B cell (primary cell): ENCODE data around the gene EP400. TPM values are rescaled to one million over a fixed set of nuclear protein-coding genes. Genes with fewer than 3 reads are reported as not detected.

Experiments used
- ATAC-seq: fragments of 200-7000 bp; cut with Tn5 transposase; one replicate; pipeline ENCODE4 v1.10.0; 2021; ENCODE audit warnings: low read depth, mild to moderate bottlenecking, moderate number of reproducible peaks, moderate library complexity
- CTCF ChIA-PET: fragments of 350-600 bp; sonication (Branson Sonifier 250); formaldehyde crosslinking; loops from one replicate; lab custom pipeline; 2021; ENCODE audit warnings: antibody characterized with exemption, inconsistent platforms; lab: Charles Lee
- POLR2A ChIA-PET: fragments of 350-600 bp; sonication (Branson Sonifier 250); formaldehyde crosslinking; loops from one replicate; lab custom pipeline; 2021; ENCODE audit warnings: antibody characterized with exemption; lab: Charles Lee
- DNase-seq: peaks from one replicate; pipeline ENCODE4 v3.0.0; 2013
- H2AFZ ChIP-seq: 2 replicates; pipeline ENCODE4 v1.6.1; 2012; ENCODE audit warnings: mild to moderate bottlenecking, low read depth, low read length; ENCODE audit not compliant: insufficient read depth, poor library complexity, severe bottlenecking
- H3K27ac ChIP-seq, 2 donors: 1 replicate in 1 of 2; 2 replicates in 1 of 2; pipeline ENCODE4 v1.5.1; 2012 to 2013; ENCODE audit warnings: low read length in 2 of 2, mild to moderate bottlenecking in 2 of 2, moderate library complexity in 1 of 2
- H3K27me3 ChIP-seq, 4 experiments: fragments of 200-600 bp in 1 of 4; sonication (generic) in 1 of 4; replicated peaks in 1 of 4; 1 replicate in 2 of 4; 2 replicates in 2 of 4; pipeline versions ENCODE4 v1.6.1 to v1.7.0; 2013 to 2016; ENCODE audit warnings: low read length in 3 of 4, mild to moderate bottlenecking in 2 of 4, mixed read lengths in 1 of 4, moderate library complexity in 1 of 4; ENCODE audit not compliant: insufficient read depth in 4 of 4, control insufficient read depth in 3 of 4; ENCODE audit errors: control extremely low read depth in 1 of 4
- H3K36me3 ChIP-seq, 2 experiments: replicated peaks in 1 of 2; 1 replicate in 1 of 2; 2 replicates in 1 of 2; pipeline versions ENCODE4 v1.6.1 to v1.7.1; 2013; ENCODE audit warnings: low read length in 1 of 2; ENCODE audit not compliant: insufficient read depth in 2 of 2, control insufficient read depth in 1 of 2; ENCODE audit errors: control extremely low read depth in 1 of 2, extremely low read depth in 1 of 2
- H3K4me1 ChIP-seq, 2 donors: fragments of 200-600 bp in 1 of 2; sonication (generic) in 1 of 2; 1 replicate in 1 of 2; 2 replicates in 1 of 2; pipeline versions ENCODE4 v1.5.1 to v1.6.1; 2013 to 2017; ENCODE audit warnings: low read length in 2 of 2; ENCODE audit not compliant: control insufficient read depth in 2 of 2, insufficient read depth in 2 of 2
- H3K4me2 ChIP-seq: replicated peaks from 2 replicates; pipeline ENCODE3; 2012; ENCODE audit warnings: mild to moderate bottlenecking, low read depth, low read length; ENCODE audit not compliant: poor library complexity, severe bottlenecking
- H3K4me3 ChIP-seq, 5 experiments: fragments of 200-600 bp in 1 of 5; sonication (generic) in 1 of 5; 1 replicate in 3 of 5; 2 replicates in 2 of 5; pipeline versions ENCODE4 v1.5.1 to v1.7.0; 2011 to 2016; ENCODE audit warnings: low read length in 4 of 5, mild to moderate bottlenecking in 4 of 5, low read depth in 2 of 5, control low read depth in 1 of 5, moderate library complexity in 1 of 5; ENCODE audit not compliant: insufficient read depth in 1 of 5; ENCODE audit errors: control extremely low read depth in 1 of 5, extremely low read depth in 1 of 5
- H3K79me2 ChIP-seq: fragments of 200-600 bp; sonication (generic); one replicate; pipeline ENCODE4 v1.6.0; 2016; ENCODE audit warnings: low read length; ENCODE audit not compliant: control insufficient read depth, insufficient read depth
- H3K9ac ChIP-seq: fragments of 200-600 bp; sonication (generic); 2 replicates; pipeline ENCODE4 v1.6.1; 2017; ENCODE audit warnings: mild to moderate bottlenecking, low read length, moderate library complexity
- H3K9me3 ChIP-seq, 3 donors: one replicate each; pipeline versions ENCODE4 v1.6.1 to v1.7.1; 2013; ENCODE audit warnings: low read length in 2 of 3; ENCODE audit not compliant: control insufficient read depth in 2 of 3, insufficient read depth in 1 of 3; ENCODE audit errors: control extremely low read depth in 1 of 3
- H4K20me1 ChIP-seq: 2 replicates; pipeline ENCODE4 v1.6.0; 2012; ENCODE audit warnings: mild to moderate bottlenecking, low read length; ENCODE audit not compliant: insufficient read depth, control insufficient read depth, poor library complexity, severe bottlenecking
- H3K27ac Mint-ChIP-seq: one replicate; pipeline ENCODE4 v1.8.0; 2021; ENCODE audit warnings: mixed read lengths
- H3K27me3 Mint-ChIP-seq: one replicate; pipeline ENCODE4 v1.8.0; 2021; ENCODE audit warnings: mixed read lengths
- H3K4me1 Mint-ChIP-seq: one replicate; pipeline ENCODE4 v1.8.0; 2021; ENCODE audit warnings: mixed read lengths
- H3K4me3 Mint-ChIP-seq: one replicate; pipeline ENCODE4 v1.8.0; 2021; ENCODE audit warnings: mixed read lengths
- H3K9me3 Mint-ChIP-seq: one replicate; pipeline ENCODE4 v1.8.0; 2022; ENCODE audit warnings: mixed read lengths; ENCODE audit not compliant: insufficient read depth
- EZH2 ChIP-seq: IDR thresholded peaks from 2 replicates; pipeline ENCODE4 v1.6.1; 2012; ENCODE audit warnings: borderline replicate concordance, low read depth, mild to moderate bottlenecking, moderate library complexity, low read length; ENCODE audit not compliant: insufficient read depth, poor library complexity, severe bottlenecking
- WGBS: methylation state at CpG from one replicate; pipeline ENCODE4 v1.1.5; 2013; ENCODE audit warnings: missing lambda C conversion rate; ENCODE audit not compliant: insufficient coverage; 5-methylcytosine and 5-hydroxymethylcytosine counted together
- intact Hi-C: fragments of 100-400 bp; cut with micrococcal nuclease; formaldehyde crosslinking; loops from one replicate; pipeline ENCODE4 v1.10.0; 2022
- polyA plus RNA-seq: library from polyadenylated mRNA; depleted of rRNA; stranded (reverse); fragments of >200 nt; gene quantifications from 2 replicates; pipeline ENCODE4 v1.2.3, GENCODE V29; 2012
- total RNA-seq, 2 donors: library from RNA; stranded (reverse); fragments of 120-200 nt in 1 of 2; gene quantifications; 1 replicate in 1 of 2; 2 replicates in 1 of 2; pipeline versions ENCODE4 v1.2.3 to v1.2.4, GENCODE V29; 2013 to 2022
- TF ChIP-seq, protein P1 (sequence below): fragments of 200-600 bp; IDR thresholded peaks from one replicate; pipeline ENCODE4 v1.8.0; 2022; ENCODE audit warnings: antibody characterized with exemption, mild to moderate bottlenecking

EP400 gene
- total and polyA plus RNA-seq, 2 donors (not counting 1 experiment from before 2014, with no cell fraction given), result 17.3 to 82.2 TPM

- Histone ChIP-seq H2AFZ (no peak overlapping the region), H3K36me3 (peaks cover 4 to 12% of the 10 kb centered on the region in 2 experiments), H3K4me2 (no peak overlapping the region), H4K20me1 (peaks cover 73% of the 10 kb centered on the region), H3K27me3 (no peaks in the 10 kb centered on the region), H3K4me1 (no peaks in the 10 kb centered on the region), H3K4me3 (no peak overlapping the region), H3K79me2 (peaks cover 88% of the 10 kb centered on the region), H3K9ac (no peak overlapping the region), H3K27ac (no peak overlapping the region), H3K9me3 (no peaks in the 10 kb centered on the region)
- WGBS, result 95% methylated on average over 4 of the region's 8 CpGs
- peaks cover 41% of the 10 kb centered on the region for H3K4me1 Mint-ChIP-seq
- intact Hi-C loops, result no loop called here
- no peak overlapping the region for H3K4me3 Mint-ChIP-seq
- no peak for TF ChIP-seq EZH2
- TF ChIP-seq, protein P1, sequence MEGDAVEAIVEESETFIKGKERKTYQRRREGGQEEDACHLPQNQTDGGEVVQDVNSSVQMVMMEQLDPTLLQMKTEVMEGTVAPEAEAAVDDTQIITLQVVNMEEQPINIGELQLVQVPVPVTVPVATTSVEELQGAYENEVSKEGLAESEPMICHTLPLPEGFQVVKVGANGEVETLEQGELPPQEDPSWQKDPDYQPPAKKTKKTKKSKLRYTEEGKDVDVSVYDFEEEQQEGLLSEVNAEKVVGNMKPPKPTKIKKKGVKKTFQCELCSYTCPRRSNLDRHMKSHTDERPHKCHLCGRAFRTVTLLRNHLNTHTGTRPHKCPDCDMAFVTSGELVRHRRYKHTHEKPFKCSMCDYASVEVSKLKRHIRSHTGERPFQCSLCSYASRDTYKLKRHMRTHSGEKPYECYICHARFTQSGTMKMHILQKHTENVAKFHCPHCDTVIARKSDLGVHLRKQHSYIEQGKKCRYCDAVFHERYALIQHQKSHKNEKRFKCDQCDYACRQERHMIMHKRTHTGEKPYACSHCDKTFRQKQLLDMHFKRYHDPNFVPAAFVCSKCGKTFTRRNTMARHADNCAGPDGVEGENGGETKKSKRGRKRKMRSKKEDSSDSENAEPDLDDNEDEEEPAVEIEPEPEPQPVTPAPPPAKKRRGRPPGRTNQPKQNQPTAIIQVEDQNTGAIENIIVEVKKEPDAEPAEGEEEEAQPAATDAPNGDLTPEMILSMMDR, result no peak
- POLR2A ChIA-PET, result no interaction called here
- H3K27ac Mint-ChIP-seq, result no peak overlapping the region
- CTCF ChIA-PET, result interaction anchor here (0.9 kb wide), 1 partner anchor 20 kb away, joined by 3 read pairs; no protein-coding TSS in a partner anchor
- DNase-seq, result no peak
- H3K27me3 Mint-ChIP-seq, result no peaks in the 10 kb centered on the region
- no peak for ATAC-seq
- H3K9me3 Mint-ChIP-seq, result no peaks in the 10 kb centered on the region
Observed at GRCh38 chr12:131962069-131962468, 12.3 kb downstream of the EP400 start.

DNA sequence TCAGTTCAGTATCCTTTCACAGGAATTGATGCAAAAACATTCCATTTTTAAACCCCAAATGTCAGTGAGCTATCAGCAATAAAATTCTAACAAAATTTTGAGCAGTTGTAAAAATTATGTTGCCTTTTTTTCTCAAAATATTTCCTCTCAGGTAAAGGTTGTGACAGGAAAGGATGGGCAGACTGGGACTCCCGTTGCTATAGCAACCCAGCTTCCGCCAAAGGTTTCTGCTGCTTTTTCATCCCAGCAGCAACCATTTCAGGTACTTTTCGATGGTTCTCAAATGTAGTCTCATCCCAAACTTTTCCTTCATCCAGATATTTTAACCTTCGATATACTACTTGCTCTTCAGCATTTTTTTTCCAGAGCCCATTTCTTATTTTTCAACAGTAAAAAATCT lies 13.6 kb downstream of the EP400 start:
- Mint-ChIP-seq H3K27ac (no peak overlapping the region), H3K27me3 (no peaks in the 10 kb centered on the region), H3K9me3 (no peaks in the 10 kb centered on the region), H3K4me3 (no peak overlapping the region), H3K4me1 (peaks cover 42% of the 10 kb centered on the region)
- Histone ChIP-seq H4K20me1 (peaks cover 70% of the 10 kb centered on the region), H3K9me3 (no peaks in the 10 kb centered on the region), H3K27me3 (no peaks in the 10 kb centered on the region), H3K4me2 (no peak overlapping the region), H2AFZ (no peak overlapping the region), H3K4me3 (no peak overlapping the region), H3K79me2 (peaks cover 87% of the 10 kb centered on the region), H3K9ac (no peak overlapping the region), H3K36me3 (peaks cover 4 to 12% of the 10 kb centered on the region in 2 experiments), H3K27ac (no peak overlapping the region), H3K4me1 (no peaks in the 10 kb centered on the region)
- ChIA-PET POLR2A (no interaction called here), CTCF (no interaction called here)
- WGBS, result 79% methylated on average over 3 of the region's 4 CpGs
- ATAC-seq (no peak), DNase-seq (no peak)
- intact Hi-C loops, result no loop called here
- TF ChIP-seq, protein P1, result no peak
- TF ChIP-seq EZH2, result no peak
